Epithelial cell of proximal tubule (primary cell): ENCODE data around the gene CITED2. TPM values are rescaled to one million over a fixed set of nuclear protein-coding genes. Genes with fewer than 3 reads are reported as not detected.

Experiments used
- DNase-seq: peaks from one replicate; pipeline ENCODE4 v3.0.0-alpha.2; 2011; ENCODE audit warnings: low read depth
- H3K4me3 ChIP-seq: 2 replicates; pipeline ENCODE4 v1.5.1; 2011; ENCODE audit warnings: low read depth, mild to moderate bottlenecking, low read length
- total RNA-seq: library from RNA; depleted of rRNA; stranded (reverse); fragments of >200 nt; gene quantifications from 2 replicates; pipeline ENCODE4 v1.2.3, GENCODE V29; 2015
- TF ChIP-seq, protein P1 (sequence below): conservative IDR thresholded peaks from 2 replicates; pipeline ENCODE4 v1.5.1; 2012; ENCODE audit warnings: low read depth, mild to moderate bottlenecking, low read length

Gene CITED2
- total RNA-seq, 1 donor from 2014 or later, result 56.1 TPM

DNA sequence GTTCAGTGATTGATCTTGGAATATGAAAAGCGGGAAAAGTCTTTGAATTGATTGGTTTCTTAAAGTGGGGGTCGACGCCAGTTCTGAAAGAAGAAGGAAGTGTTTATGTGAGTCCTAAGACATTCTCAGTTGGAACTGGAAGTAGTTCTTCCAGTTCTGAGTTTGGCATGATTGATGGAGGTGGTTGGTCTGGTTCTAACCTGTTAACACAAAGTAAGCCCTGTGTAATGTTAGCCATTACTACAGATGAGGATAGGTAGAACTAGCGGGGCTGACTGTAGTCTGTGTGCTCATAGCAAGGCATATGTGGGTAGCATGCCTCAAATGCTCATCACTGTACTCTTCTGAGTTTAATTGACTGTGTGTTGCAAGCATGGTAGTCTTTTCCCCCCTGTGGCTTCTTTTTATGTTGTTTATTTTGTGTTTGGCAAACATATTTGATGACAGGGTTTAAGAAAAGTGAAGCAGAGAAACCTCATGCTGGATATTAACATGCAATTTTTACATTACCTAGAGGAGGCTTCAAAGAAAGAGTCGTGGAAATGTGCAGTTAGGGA is 24.9 kb downstream of the CITED2 start:
- TF ChIP-seq, protein P1, sequence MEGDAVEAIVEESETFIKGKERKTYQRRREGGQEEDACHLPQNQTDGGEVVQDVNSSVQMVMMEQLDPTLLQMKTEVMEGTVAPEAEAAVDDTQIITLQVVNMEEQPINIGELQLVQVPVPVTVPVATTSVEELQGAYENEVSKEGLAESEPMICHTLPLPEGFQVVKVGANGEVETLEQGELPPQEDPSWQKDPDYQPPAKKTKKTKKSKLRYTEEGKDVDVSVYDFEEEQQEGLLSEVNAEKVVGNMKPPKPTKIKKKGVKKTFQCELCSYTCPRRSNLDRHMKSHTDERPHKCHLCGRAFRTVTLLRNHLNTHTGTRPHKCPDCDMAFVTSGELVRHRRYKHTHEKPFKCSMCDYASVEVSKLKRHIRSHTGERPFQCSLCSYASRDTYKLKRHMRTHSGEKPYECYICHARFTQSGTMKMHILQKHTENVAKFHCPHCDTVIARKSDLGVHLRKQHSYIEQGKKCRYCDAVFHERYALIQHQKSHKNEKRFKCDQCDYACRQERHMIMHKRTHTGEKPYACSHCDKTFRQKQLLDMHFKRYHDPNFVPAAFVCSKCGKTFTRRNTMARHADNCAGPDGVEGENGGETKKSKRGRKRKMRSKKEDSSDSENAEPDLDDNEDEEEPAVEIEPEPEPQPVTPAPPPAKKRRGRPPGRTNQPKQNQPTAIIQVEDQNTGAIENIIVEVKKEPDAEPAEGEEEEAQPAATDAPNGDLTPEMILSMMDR, result no peak
- H3K4me3 ChIP-seq, result no peak overlapping the region
- no peak for DNase-seq

GRCh38 chr6:139346392-139346791 is 28.1 kb downstream of the CITED2 start:
- TF ChIP-seq, protein P1, result no peak
- no peak for DNase-seq
- H3K4me3 ChIP-seq, result no peak overlapping the region

GRCh38 chr6:139344186-139344963 is 30.1 kb downstream of the CITED2 start:
- TF ChIP-seq, protein P1, result no peak
- DNase-seq, result no peak

GRCh38 chr6:139343052-139343750 is 31.2 kb downstream of the CITED2 start:
- H3K4me3 ChIP-seq, result no peak overlapping the region
- TF ChIP-seq, protein P1, result no peak
- no peak for DNase-seq

More at GRCh38 chr6:139344186-139344963, 30.1 kb downstream of the CITED2 start:
- no peak overlapping the region for H3K4me3 ChIP-seq

GRCh38 chr6:139341060-139341459 is 33.4 kb downstream of the CITED2 start:
- no peak overlapping the region for H3K4me3 ChIP-seq
- TF ChIP-seq, protein P1, result no peak
- no peak for DNase-seq

DNA sequence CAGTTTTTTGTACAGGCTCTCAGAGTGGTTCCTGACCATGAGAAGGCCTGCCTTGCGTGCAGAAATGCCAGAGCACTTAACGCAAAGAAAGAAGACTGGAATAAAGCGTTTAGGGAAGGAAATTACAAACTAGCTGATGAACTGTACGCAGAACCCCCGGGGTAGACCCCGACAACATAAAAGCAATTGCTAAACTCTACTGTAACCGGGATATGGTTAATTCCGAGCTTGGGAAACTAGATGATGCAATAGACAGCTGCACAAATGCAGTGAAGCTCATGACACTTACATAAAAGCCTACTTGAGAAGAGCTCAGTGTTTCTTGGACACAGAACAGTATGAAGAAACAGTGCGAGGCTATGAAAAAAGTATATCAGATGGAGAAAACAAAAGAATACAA is 35.7 kb downstream of the CITED2 start:
- no peak overlapping the region for H3K4me3 ChIP-seq
- TF ChIP-seq, protein P1, result no peak
- DNase-seq, result no peak
